ENCODE measurements around the gene SMAD7.

Gene SMAD7

GRCh38 chr18:48959921-48960920, 9.5 kb upstream of the SMAD7 start:
- peak; percentile 94 for DNase-seq

DNA sequence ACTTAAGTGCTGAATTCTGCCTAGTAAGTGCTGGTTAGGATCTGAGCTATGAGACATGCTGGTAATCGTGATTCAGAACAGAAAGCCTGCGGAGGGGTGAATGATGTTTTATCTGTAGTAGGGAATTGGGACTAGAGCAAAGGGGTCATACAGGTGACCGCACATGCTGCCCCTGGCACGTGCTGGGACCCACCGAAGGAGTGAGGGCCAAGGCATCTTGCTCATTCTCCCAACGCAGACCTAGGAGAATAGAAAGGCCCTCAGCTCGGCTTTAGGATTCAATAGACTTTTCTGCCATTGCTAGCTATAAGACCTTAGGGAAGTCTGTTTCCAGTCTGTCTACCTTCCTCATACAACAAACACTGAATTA, 8.8 kb upstream of the SMAD7 start:
- DNase-seq: no peak

DNA sequence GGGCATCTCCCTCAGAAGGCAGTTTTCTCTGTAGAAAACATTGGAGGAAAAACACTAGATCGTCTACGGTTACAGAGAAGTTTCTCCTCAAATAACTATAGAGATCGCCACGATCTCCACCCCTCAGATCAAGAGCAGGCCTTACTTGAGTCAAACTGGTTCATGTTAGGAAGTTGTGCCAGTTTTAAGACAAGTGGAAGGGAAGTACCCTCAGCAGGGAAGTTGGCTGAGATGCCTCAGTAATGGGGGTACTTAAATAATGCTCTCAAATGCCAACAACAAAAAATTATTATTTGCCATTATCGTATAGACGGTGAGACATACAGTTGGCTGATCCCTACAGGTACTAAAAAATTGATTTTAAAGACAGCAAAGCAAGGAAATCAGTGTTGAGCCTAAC, 8.2 kb upstream of the SMAD7 start:
- no peak for DNase-seq

DNA sequence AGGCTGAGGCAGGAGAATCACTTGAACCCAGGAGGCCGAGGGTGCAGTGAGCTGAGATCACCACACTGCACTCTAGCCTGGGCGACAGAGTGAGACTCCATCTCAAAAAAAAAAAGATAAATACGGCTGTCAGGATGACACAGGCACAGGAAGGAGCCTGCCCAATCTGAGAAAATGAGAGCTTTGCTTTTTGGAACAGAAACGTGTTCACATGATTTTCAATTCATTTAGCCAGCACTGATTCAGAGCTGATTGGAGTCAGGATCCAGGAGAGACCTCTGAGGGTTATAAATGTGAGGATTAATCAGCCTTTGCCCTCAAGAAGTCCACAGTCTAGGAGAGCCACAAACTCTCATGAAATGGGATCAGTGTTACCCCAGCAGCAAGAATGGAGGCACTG, 6.9 kb upstream of the SMAD7 start:
- no peak for DNase-seq

DNA sequence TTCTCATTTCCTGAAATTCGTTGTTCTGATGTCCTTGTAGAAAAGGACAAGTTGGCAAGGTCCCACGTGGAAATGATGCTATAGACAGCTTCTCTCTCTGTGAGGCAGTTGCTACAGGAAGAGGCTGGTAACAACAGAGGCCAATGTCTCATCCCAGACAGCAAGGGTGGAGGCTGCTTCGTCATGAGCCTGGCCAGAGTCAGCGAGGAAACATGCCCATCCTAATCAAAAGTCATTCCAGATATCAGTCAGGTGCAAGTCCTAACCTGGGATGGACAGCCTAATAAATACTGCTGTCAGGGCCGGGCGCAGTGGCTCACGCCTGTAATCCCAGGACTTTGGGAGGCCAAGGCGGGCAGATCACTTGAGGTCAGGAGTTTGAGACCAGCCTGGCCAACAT, 6.4 kb upstream of the SMAD7 start:
- DNase-seq: no peak

GRCh38 chr18:48956356-48956755, 5.6 kb upstream of the SMAD7 start:
- no peak for DNase-seq

GRCh38 chr18:48955830-48956261, 5.1 kb upstream of the SMAD7 start:
- DNase-seq: peak; percentile 38

DNA sequence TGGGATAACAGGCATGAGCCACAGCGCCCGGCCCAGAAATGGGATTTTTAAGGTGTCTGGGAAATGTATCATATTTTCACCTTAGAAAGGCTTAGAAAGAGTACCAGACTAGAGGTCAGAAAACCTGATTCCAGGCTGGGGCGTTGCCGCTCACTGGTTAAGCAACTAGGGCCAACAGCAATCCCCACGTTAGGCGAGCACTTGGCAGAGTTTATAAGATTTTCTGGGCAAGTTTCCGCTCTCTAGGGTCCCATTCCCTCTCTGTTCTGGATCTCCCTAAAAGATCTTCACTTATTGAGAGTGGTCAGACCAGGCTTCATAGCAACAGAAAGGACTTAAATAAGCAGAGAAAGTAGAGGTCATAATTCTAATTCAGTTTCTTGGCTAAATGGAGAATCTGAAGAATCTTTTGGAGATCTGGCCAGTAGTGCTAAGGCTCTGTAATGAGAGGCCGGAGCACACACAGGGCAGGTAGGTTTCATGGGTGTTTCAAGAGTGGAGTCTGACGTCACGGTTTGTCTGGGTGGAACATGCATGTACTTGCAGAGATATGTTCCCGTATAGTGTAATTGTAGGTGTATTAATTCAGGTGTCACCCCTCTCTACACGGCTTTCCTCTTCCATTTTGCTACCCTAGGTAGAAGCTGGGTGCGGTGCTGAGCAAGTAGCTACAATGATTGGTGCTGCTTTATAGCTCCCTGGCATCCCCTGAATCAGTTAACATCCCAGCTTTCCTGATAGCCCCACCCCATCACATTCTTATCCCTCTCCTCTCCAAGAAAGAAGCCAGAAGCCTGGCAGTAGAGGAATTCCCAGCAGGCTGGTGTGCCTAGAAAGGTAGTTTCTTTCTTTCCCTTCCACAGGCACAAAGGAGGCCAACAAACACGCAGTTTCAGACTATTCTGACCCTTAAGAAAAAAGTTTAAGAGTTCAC, 4.4 kb upstream of the SMAD7 start:
- DNase-seq: no peak

DNA sequence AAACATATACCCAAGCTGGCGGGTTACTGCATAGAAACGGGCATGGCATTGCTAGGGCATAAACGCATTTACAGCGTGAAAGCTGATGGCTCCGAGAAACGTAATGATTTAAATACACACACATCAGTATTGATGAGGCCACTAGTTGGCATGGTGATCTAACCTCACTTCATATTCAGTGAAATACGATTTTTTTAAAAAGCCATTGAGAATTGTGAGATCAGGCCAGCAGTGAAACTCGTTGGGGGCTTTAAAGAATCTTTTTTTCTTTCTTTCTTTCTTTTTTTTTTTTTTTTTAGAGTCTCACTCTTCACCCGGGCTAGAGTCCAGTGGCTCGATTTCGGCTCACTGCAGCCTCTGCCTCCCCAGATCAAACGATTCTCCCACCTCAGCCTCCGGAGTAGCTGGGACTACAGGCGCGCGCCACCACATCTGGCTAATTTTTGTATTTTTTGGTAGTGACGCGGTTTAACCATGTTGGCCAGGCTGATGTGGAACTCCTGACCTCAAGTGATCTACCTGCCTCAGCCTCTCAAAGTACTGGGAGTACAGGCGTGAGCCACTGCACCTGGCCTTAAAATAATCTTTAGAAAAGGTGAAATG, 2.4 kb upstream of the SMAD7 start:
- no peak for DNase-seq

- peak; percentile 86 for DNase-seq
Measured at GRCh38 chr18:48952287-48953103, 1.7 kb upstream of the SMAD7 start.

DNA sequence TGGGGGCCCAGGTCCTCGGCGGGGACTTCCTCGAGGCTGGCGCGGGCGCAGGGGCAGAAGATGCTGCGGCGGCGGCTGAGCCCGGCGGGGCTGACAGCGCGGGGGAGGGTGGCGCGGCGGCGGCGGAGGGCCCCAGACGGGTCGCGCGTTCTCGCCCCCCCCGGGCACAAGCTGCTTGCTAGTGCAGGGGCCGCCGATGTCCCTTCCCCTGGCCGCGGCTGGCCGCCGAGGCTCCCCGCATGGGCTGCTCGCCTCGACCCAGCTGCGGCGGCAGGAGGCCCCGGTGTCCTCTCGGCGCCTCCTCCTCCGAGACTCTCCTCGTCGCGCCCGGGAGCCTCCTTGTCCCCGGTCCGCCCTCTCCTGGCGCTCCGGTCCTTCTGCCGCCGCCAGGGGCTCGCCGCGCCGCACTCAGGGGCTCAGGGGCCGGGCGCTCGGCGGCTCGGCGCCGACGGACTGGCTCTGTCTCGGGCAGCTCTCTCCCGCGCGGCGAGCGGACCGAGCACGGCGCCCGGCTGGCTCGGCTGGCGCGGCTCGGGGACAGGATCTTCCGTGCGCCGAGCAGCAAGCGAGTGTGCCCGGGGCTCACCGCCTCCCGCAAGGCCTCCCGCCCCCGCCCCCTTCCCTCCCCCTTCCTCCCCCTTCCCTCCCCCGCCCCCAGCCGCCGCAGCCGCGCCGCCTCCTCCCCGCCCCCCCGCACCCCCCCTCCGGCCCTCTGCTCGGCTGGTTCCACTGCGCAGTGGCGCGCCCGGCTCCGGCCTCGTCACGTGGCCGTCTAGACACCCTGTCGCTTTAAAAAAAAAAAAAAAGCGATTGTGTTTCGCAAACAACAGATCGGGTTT, 902 bp upstream of the SMAD7 start:
- DNase-seq: peak; percentile 94

GRCh38 chr18:48949606-48950535, 894 bp downstream of the SMAD7 start:
- DNase-seq: peak; percentile 77

GRCh38 chr18:48949050-48949605, 1.6 kb downstream of the SMAD7 start:
- DNase-seq: no peak

GRCh38 chr18:48948112-48949049, 2.4 kb downstream of the SMAD7 start:
- peak; percentile 87 for DNase-seq

- peak; percentile 54 for DNase-seq
Measured at GRCh38 chr18:48947560-48947959, 3.2 kb downstream of the SMAD7 start.

GRCh38 chr18:48947092-48947491, 3.7 kb downstream of the SMAD7 start:
- DNase-seq: no peak

- DNase-seq: peak; percentile 73
Measured at GRCh38 chr18:48946329-48946835, 4.4 kb downstream of the SMAD7 start.

DNA sequence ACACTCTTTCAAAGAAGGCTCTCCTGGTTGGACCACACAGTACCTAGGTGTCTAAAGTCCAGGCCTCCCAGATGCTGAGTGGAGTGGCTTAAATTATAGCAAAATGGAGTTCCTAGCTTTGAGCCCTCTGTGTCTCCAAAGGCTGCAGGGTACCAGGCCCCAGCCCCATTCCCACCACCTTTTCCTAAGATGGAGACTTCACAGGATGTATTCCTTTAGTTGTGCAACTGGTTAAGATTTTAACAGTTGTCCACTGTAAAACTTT, 4.9 kb downstream of the SMAD7 start:
- no peak for DNase-seq

- no peak for DNase-seq
Measured at GRCh38 chr18:48944634-48945033, 6.1 kb downstream of the SMAD7 start.
